Measurements from ENCODE around the gene SAMSN1.

DNA sequence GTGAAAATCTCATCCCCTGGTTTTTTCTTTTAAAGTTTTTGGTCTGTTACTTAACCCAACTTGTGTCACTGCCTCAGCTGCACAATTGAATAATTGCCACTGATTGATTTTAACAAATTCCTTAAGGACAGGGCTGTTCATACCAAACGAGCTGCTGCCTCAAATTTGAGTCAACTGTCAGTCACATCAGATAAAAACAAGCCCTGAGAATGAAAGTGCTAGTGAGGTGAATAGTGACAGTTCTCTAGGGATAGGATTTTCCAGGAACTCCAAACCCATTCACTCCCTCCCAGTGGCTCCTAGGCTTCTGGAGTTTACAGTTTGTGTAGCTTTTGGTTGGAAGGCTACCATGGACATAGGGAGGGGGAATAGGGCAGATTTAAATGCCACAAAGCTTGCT lies 79.4 kb downstream of the SAMSN1 start:
- no peak for TF ChIP-seq CTCF (IDR thresholded peaks at IDR 0.05)
- TF ChIP-seq EP300 (IDR thresholded peaks at IDR 0.05): no peak
